Measurements from ENCODE around the gene FCRLA.
A peak's percentile ranks its signal among the peaks of the same experiment; 100 is the strongest.
"Not testable (repeated sequence)": the region's sequence is repeated elsewhere in the genome, so short reads cannot be mapped to it uniquely, and the experiment has no call there.

Gene FCRLA

GRCh38 chr1:161705537-161705936 lies 1.5 kb upstream of the FCRLA start:
- no peak for DNase-seq (ENCODE audit: low read depth)

DNA sequence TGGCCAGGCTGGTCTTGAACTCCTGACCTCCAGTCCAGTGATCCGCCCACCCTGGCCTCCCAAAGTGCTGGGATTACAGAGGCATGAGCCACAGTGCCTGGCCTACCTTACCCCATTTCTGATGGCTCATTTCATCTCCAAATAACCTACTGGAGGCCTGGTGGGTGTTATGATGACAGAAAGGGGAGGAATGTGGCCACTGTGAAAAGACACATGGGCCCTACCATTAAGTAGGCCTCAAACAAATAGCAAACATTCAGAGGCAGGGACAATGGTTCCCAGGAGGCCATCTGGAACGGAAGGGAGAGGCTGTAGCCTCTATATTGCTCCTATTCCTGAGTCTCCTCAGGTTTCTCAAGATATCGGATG lies 932 bp upstream of the FCRLA start:
- DNase-seq (ENCODE audit: low read depth): no peak

DNA sequence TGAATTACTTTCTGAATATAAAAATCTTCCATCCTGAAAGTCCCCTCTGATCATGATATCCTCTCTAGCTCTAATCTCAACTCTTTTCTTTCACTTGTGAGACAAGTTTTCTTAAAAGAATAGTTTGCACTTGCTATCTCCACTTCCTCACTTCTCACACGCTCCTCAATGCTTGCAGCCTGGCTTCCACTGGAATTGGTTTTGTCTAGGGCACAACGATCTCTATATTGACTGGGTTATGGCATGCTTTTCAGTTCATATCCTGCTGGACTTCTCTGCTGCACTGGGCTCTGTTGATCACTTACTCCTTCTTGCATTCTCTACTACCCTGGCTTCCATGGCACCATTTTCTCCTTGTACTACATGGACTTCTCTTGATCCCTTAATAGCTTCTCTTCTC lies 474 bp downstream of the FCRLA start:
- DNase-seq (ENCODE audit: low read depth): no peak

- no peak for DNase-seq (ENCODE audit: low read depth)
These were observed 2.3 kb downstream of the FCRLA start for GRCh38 chr1:161709373-161709772.

DNA sequence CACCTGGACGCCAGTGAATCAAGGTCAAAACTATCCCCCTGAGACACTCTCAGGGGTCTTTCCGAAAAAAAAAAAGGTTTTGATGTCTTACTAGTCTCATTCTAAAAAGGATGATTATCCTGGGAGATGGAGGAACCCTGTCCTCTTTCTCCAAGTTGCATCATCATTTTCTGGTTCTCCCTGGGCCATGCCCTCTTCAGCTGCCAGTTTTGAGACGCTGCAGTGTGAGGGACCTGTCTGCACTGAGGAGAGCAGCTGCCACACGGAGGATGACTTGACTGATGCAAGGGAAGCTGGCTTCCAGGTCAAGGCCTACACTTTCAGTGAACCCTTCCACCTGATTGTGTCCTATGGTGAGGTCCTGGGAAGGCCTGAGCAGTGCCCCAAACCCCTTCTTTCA lies 3.5 kb downstream of the FCRLA start:
- DNase-seq (ENCODE audit: low read depth): no peak

DNA sequence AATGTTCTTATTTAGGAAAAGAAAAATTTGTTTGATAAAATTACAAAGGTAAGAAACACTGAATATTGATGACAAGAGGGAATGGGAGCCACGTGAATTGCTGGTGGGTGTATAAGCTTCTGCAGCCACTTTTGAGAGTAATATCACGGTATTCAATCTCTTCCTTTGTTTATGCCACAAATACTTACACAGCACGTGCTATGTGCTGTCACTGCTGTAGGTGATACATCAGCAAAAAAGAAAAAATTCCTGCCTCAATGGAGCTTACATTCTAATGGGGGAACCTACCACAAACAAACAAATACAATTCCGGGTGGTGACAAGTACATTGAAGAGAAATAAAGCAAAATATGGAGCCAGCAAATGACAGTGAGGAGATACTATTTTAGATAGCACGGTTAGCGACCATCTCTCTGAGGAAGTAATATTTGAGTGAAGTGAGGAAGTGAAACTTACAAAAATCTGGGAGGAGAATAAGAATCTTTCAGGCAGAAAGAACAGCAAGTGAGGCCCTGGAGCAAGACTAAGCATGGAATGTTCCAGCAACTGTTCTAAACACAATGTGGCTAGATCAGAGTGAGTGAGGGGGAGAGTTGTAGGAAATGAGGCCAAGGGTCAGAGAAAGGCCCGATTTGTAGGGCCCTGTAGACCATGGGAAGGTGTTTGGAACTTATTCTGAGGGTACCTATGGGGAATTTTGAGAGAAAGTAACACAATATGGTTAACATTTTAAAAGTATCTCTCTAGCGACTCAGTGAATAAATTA lies 11.7 kb downstream of the FCRLA start:
- DNase-seq (ENCODE audit: low read depth): no peak

DNA sequence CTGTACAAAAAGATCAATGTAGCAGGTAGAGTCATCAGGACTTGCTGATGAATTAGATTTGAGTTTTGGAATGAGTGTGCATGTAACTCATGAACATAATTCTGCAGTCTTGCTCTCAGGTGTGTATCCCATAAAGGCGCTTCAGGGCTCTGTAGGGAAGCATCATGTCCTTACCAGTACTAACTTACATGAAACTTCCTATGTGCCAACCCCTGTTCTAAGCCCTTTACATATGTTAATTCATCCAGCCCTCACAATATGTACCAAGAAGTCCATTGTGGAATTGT lies 12.2 kb downstream of the FCRLA start:
- no peak for DNase-seq (ENCODE audit: low read depth)

GRCh38 chr1:161720422-161720821 lies 13.4 kb downstream of the FCRLA start:
- DNase-seq (ENCODE audit: low read depth): no peak

GRCh38 chr1:161720956-161721737 lies 14.1 kb downstream of the FCRLA start, which contains the start of gene FCRLB:
Gene FCRLB, plus strand, starts transcription at chr1:161721544. Its CDS starts 1,129 bp downstream, at chr1:161722673.
- no peak for DNase-seq (ENCODE audit: low read depth)

- no peak for DNase-seq (ENCODE audit: low read depth)
These were observed 14.8 kb downstream of the FCRLA start for GRCh38 chr1:161721738-161722343.

DNA sequence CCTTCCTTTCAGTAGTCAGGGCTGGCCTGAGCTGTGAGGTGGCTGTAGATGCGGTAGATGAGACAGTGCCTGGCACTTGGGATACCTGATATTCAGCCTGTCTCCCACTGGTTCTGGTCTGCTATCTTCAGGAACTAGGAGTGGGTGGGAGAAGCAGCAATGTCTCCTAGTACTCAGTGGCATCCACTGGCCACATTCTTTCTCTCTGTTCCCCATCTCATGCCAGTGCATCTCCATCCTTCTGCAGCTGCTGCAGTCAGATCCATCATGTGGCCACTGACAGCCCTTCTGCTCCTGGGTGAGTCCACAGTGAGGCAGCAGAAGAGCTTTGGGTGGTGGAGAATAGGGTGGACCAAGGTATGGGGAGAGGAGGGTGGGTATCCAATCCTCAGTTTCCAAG lies 15.4 kb downstream of the FCRLA start:
- DNase-seq (ENCODE audit: low read depth): no peak

GRCh38 chr1:161723459-161724141 lies 16.6 kb downstream of the FCRLA start:
- no peak for DNase-seq (ENCODE audit: low read depth)

GRCh38 chr1:161725258-161725907 lies 18.4 kb downstream of the FCRLA start:
- DNase-seq (ENCODE audit: low read depth): not testable (repeated sequence)

GRCh38 chr1:161725908-161726472 lies 19.0 kb downstream of the FCRLA start:
- DNase-seq (ENCODE audit: low read depth): peak; percentile 14

DNA sequence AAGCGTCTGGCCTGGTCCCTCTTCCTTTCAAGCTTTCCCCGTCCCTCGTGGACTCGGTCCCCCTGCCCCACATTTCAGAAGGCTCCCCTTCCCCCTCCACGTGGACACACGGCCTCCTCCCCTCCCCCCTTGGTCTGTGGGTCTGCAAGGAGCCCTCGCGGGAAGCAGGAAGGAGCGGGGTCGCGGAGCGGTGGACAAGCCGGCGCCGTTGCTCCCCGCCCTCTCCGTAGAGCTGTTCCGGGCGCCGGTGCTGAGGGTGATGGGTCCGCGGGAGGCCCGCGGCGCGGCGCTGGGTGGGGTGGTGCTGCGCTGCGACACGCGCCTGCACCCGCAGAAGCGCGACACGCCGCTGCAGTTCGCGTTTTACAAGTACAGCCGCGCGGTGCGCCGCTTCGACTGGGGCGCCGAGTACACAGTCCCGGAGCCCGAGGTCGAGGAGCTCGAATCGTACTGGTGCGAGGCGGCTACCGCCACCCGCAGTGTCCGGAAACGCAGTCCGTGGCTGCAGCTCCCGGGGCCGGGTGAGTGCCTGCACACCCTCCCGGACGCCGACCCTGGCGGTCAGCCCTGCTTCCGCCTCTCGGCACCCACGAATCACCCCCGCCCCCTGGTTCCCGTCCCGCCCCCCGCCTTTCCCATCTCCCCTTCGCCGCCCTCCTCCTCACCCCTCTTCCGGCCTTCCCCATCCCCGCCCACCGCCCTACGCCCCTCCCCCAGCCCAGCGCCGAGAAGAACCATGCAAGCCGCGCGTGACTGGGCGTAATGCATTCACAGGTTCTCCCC lies 19.6 kb downstream of the FCRLA start:
- DNase-seq (ENCODE audit: low read depth): peak; percentile 44

GRCh38 chr1:161727256-161727924 lies 20.4 kb downstream of the FCRLA start:
- DNase-seq (ENCODE audit: low read depth): peak; percentile 15

DNA sequence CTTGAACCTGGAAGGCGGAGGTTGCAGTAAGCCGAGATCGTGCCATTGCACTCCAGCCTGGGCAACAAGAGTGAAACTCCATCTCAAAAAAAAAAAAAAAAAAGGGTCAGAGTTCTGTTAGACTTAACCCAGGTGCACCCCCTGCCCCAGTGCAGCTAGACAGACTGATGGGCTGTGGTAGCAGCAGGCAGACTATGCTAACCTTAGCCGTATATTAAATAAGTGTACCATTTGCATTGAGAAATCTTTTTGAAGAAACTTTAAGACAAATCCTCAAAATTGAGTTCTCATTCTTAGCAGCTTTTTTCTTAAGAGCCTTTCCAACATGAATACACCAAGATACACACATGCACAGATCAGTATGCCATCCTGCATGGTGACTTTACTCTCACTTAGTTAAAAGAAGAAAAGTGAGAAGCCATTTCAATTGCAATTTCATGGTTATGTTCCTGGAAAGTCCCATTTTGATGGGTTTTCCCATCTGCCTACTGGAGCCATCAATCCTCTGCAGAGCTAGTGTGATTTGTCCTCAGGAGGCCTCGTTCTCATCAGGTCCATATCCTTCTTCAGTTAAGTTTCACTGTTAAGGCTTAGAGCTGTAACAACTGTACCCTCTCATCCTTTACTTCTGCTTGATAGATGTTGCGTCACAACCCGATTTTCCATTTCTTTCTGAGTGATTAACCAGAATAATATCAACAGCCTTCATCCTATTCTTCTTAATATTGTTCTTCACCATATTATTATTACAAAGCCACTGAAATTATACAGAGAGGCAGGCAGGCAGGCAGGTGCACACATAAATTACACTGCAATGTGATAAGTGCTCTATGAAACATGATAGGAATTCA lies 21.6 kb downstream of the FCRLA start:
- no peak for DNase-seq (ENCODE audit: low read depth)

GRCh38 chr1:161730050-161730564 lies 23.1 kb downstream of the FCRLA start:
- peak; percentile 25 for DNase-seq (ENCODE audit: low read depth)

GRCh38 chr1:161731241-161731640 lies 24.2 kb downstream of the FCRLA start:
- DNase-seq (ENCODE audit: low read depth): no peak

Data from activated T-cell treated with anti-CD3 and anti-CD28 coated beads for 48 hours (primary cell).